Chondrocyte (in vitro differentiated cells): ENCODE data around the gene GALM. TPM values are rescaled to one million over a fixed set of nuclear protein-coding genes. Genes with fewer than 3 reads are reported as not detected.

Source experiments
- DNase-seq: peaks from one replicate; pipeline ENCODE4 v3.0.0; 2021; ENCODE audit warnings: mixed read lengths, low spot score
- H3K27ac Mint-ChIP-seq: one replicate; pipeline ENCODE4 v1.8.0; 2021; ENCODE audit warnings: mild to moderate bottlenecking, moderate library complexity, mixed read lengths; ENCODE audit not compliant: unreplicated experiment
- H3K27me3 Mint-ChIP-seq: 2 replicates; pipeline ENCODE4 v1.8.0; 2021; ENCODE audit warnings: low read depth, mixed read lengths
- H3K36me3 Mint-ChIP-seq: 2 replicates; pipeline ENCODE4 v1.8.0; 2021; ENCODE audit warnings: low read depth, mixed read lengths
- H3K4me1 Mint-ChIP-seq: 2 replicates; pipeline ENCODE4 v1.8.0; 2021; ENCODE audit warnings: low read depth, mild to moderate bottlenecking, mixed read lengths
- H3K4me3 Mint-ChIP-seq: one replicate; pipeline ENCODE4 v1.8.0; 2021; ENCODE audit warnings: mild to moderate bottlenecking, moderate library complexity, mixed read lengths; ENCODE audit not compliant: unreplicated experiment
- H3K9me3 Mint-ChIP-seq: 2 replicates; pipeline ENCODE4 v1.8.0; 2021; ENCODE audit warnings: low read depth, mixed read lengths
- CTCF ChIP-seq: fragments of 200-600 bp; sonication (generic); IDR thresholded peaks from 2 replicates; pipeline ENCODE4 v1.5.0; 2021; ENCODE audit warnings: antibody characterized with exemption, mild to moderate bottlenecking, moderate library complexity
- total RNA-seq: library from RNA; stranded (reverse); gene quantifications from 3 replicates; pipeline ENCODE4 v1.2.1, GENCODE V29; 2021

GALM gene
- total RNA-seq, 1 donor from 2014 or later: 4.7 TPM

DNA sequence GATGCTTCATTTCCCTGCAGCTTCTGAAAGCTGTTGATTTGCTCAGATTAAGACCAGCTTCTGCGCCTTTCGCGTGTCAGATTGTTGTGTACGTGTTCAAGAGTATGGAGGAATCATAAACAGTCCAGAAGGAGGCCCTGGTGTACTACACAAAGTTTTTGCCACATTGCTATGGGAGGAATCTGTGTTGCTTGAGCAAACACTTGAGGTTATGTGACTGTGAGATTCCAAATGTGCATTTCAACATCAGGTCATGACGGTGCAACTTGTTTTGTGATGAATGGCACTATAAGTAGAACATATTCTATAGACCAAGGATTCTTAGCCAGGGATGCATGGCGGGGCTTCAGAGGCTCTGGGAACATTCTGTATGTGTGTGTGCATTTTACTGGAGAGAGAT lies 50.3 kb downstream of the GALM start:
- H3K27ac Mint-ChIP-seq: no peak overlapping the region
- no peak for TF ChIP-seq CTCF
- peaks cover 6% of the 10 kb centered on the region for H3K36me3 Mint-ChIP-seq
- H3K4me1 Mint-ChIP-seq: peaks cover 15% of the 10 kb centered on the region
- no peak for DNase-seq
- peaks cover 8% of the 10 kb centered on the region for H3K9me3 Mint-ChIP-seq
- no peak overlapping the region for H3K4me3 Mint-ChIP-seq
- no peaks in the 10 kb centered on the region for H3K27me3 Mint-ChIP-seq

- H3K4me3 Mint-ChIP-seq: no peak overlapping the region
- TF ChIP-seq CTCF: no peak
- H3K27me3 Mint-ChIP-seq: no peaks in the 10 kb centered on the region
- H3K4me1 Mint-ChIP-seq: peaks cover 17% of the 10 kb centered on the region
- H3K36me3 Mint-ChIP-seq: peaks cover 4% of the 10 kb centered on the region
- no peak overlapping the region for H3K27ac Mint-ChIP-seq
- no peak for DNase-seq
- peaks cover 8% of the 10 kb centered on the region for H3K9me3 Mint-ChIP-seq
These were observed 52.7 kb downstream of the GALM start for GRCh38 chr2:38718601-38719000.

DNA sequence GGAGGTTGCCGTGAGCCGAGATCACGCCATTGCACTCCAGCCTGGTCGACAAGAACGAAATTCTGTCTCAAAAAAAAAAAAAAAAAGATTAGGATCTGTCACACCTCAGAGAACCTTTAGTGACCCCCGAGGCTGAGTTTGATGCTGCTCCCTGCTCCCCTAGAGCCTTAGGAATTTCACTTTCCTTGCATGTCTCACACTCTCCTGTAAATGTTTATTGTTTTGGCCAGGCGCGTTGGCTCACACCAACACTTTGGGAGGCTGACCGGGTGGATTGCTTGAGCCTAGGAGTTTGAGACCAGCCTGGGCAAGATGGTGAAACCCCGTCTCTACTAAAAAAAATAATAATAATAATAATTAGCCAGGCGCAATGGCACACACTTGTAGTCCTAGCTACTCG lies 53.8 kb downstream of the GALM start:
- Mint-ChIP-seq H3K27me3 (no peaks in the 10 kb centered on the region), H3K4me1 (peaks cover 17% of the 10 kb centered on the region), H3K36me3 (peaks cover 2% of the 10 kb centered on the region), H3K4me3 (no peak overlapping the region), H3K27ac (no peak overlapping the region), H3K9me3 (peaks cover 8% of the 10 kb centered on the region)
- no peak for DNase-seq
- TF ChIP-seq CTCF: no peak

DNA sequence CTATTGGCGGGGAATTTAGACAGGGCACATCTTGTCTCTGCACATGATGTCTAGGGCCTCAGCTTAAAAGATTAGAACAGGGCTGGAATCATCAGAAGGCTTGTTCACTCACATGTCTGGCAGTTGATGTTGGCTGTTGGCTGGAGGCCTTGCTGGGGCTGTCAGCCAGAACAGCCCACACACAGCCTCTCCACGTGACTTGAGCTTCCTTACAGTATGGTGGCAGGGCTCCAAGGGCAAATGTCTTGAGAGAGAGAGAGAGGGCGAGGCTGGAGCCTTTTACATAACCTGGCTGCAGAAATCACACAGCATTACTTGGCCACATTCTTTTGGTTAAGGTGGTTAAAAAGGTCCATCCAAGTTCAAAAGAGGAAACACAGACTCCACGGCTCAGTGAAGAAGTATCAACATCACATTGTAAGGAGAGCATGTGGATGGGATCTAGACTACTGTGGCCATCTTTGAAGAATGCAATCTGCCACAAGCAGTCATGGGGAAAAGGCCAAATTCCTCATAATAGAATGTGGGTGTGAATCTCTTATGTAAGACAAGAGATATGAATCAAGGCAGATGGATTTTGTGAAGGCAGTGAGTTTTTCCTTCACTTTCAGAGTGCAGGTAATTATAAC lies 54.8 kb downstream of the GALM start:
- Mint-ChIP-seq H3K4me3 (no peak overlapping the region), H3K27me3 (no peaks in the 10 kb centered on the region), H3K36me3 (peaks cover 2% of the 10 kb centered on the region), H3K9me3 (peaks cover 8% of the 10 kb centered on the region), H3K4me1 (peaks cover 17% of the 10 kb centered on the region), H3K27ac (peak overlapping the region; percentile 46)
- no peak for DNase-seq
- no peak for TF ChIP-seq CTCF

DNA sequence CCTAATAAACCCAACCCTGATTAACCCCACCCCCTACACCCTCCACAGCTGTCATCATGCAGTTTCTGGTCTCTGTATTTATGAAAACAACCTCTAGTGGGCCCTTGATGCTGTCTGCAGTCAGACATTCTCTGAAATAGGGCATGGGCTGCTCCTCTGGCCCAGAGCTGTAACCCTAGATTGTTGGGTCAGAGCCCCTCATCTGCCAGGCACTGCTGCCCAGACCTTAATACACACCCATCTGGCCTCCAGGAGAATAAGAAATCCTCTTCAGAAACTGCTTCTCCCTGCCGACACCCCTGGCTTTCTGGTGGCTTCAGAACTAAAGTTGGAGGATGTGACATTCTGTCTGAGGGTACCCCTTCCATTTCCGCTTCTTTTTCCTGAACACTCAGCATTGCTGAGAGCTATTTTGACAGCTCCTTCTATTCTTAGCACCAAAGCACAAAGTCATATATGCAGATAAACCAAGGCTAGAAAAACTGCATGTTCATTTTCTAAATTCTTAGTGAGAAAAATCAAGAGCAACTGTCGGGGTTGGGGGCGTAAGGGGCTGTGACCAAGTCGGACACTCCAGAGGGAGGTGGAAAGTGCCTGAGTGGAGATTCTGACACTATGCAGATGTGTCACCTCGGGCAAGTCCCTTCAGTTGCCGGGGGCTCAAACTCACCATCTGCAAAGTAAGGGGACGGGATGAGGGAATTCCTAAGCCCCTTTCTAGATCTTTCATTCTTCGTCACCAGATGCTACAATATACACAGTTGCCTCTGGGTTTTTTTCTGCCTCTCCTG lies 56.6 kb downstream of the GALM start:
- peaks cover 12% of the 10 kb centered on the region for H3K4me1 Mint-ChIP-seq
- H3K9me3 Mint-ChIP-seq: peaks cover 8% of the 10 kb centered on the region
- no peaks in the 10 kb centered on the region for H3K27me3 Mint-ChIP-seq
- H3K36me3 Mint-ChIP-seq: peaks cover 2% of the 10 kb centered on the region
- no peak overlapping the region for H3K27ac Mint-ChIP-seq
- no peak overlapping the region for H3K4me3 Mint-ChIP-seq
- TF ChIP-seq CTCF: no peak
- no peak for DNase-seq
